PC-3 (cell line): Measurements from ENCODE around the gene TOX3. TPM values are rescaled to one million over a fixed set of nuclear protein-coding genes. Genes with fewer than 3 reads are reported as not detected.

Source experiments
- ATAC-seq: fragments of 200-7000 bp; cut with Tn5 transposase; 2 replicates; pipeline ENCODE4 v1.9.1; 2020; ENCODE audit warnings: mild to moderate bottlenecking, moderate library complexity
- BruUV-seq: library from RNA; stranded (reverse); fragments of 400-500 nt; replicated peaks from 2 replicates; lab custom pipeline; 2021; lab: Mats Ljungman, UMichigan
- CTCF ChIA-PET: fragments of 300-600 bp; sonication (Branson Sonifier 250); formaldehyde crosslinking; loops from one replicate; lab custom pipeline; 2022; ENCODE audit warnings: antibody characterized with exemption; lab: Charles Lee
- POLR2A ChIA-PET: fragments of 300-600 bp; sonication (Branson Sonifier 250); formaldehyde crosslinking; loops from one replicate; lab custom pipeline; 2022; ENCODE audit warnings: antibody characterized with exemption; ENCODE audit not compliant: unreplicated experiment; lab: Charles Lee
- DNase-seq: peaks from one replicate; pipeline ENCODE4 v3.0.0-alpha.2; 2015
- H2AFZ ChIP-seq: fragments of 300-600 bp; sonication (generic); 2 replicates; pipeline ENCODE4 v1.6.0; 2016; ENCODE audit warnings: antibody characterized with exemption, low read length
- H3F3A ChIP-seq: fragments of 300-600 bp; sonication (generic); one replicate; pipeline ENCODE4 v1.6.0; 2017; ENCODE audit warnings: antibody characterized with exemption, low read length, control low read depth, mild to moderate bottlenecking; ENCODE audit not compliant: unreplicated experiment
- H3K27ac ChIP-seq: fragments of 300-600 bp; sonication (generic); 2 replicates; pipeline ENCODE4 v1.5.1; 2016; ENCODE audit warnings: mild to moderate bottlenecking, low read length
- H3K27me3 ChIP-seq: fragments of 300-600 bp; sonication (generic); 2 replicates; pipeline ENCODE4 v1.6.1; 2016; ENCODE audit warnings: low read length, mixed read lengths
- H3K36me3 ChIP-seq: fragments of 300-600 bp; sonication (generic); 2 replicates; pipeline ENCODE4 v1.6.1; 2016; ENCODE audit warnings: low read depth, mixed run types, low read length, mixed read lengths
- H3K4me1 ChIP-seq: fragments of 300-600 bp; sonication (generic); 2 replicates; pipeline ENCODE4 v1.5.1; 2016; ENCODE audit warnings: low read length; ENCODE audit not compliant: insufficient read depth
- H3K4me2 ChIP-seq: fragments of 300-600 bp; sonication (generic); 2 replicates; pipeline ENCODE4 v1.6.0; 2016; ENCODE audit warnings: low read length
- H3K4me3 ChIP-seq: fragments of 300-600 bp; sonication (generic); 2 replicates; pipeline ENCODE4 v1.5.1; 2016; ENCODE audit warnings: mild to moderate bottlenecking, low read length, mixed read lengths
- H3K79me2 ChIP-seq: fragments of 300-600 bp; sonication (generic); 2 replicates; pipeline ENCODE4 v1.6.1; 2017; ENCODE audit warnings: low read length, mixed read lengths
- H3K9ac ChIP-seq: fragments of 300-600 bp; sonication (generic); 2 replicates; pipeline ENCODE4 v1.6.0; 2016; ENCODE audit warnings: mild to moderate bottlenecking, low read length
- H3K9me2 ChIP-seq: fragments of 300-600 bp; sonication (generic); replicated peaks from 2 replicates; pipeline ENCODE4 v1.6.1; 2016; ENCODE audit warnings: mixed run types, low read length, mixed read lengths
- H3K9me3 ChIP-seq: fragments of 300-600 bp; sonication (generic); 2 replicates; pipeline ENCODE4 v1.6.1; 2016; ENCODE audit warnings: low read length, mixed read lengths
- H4K20me1 ChIP-seq: fragments of 300-600 bp; sonication (generic); 2 replicates; pipeline ENCODE4 v1.6.1; 2016; ENCODE audit warnings: low read length, mixed read lengths
- CTCF ChIP-seq: fragments of 300-600 bp; sonication (generic); conservative IDR thresholded peaks from 2 replicates; pipeline ENCODE4 v1.5.1; 2017; ENCODE audit warnings: antibody characterized with exemption, low read depth, mild to moderate bottlenecking, low read length
- EZH2 ChIP-seq: fragments of 300-600 bp; sonication (generic); IDR thresholded peaks from one replicate; pipeline ENCODE4 v1.6.1; 2017; ENCODE audit warnings: antibody characterized with exemption, mild to moderate bottlenecking, low read length; ENCODE audit not compliant: unreplicated experiment
- EZH2phosphoT487 ChIP-seq: fragments of 300-600 bp; sonication (generic); IDR thresholded peaks from 2 replicates; pipeline ENCODE4 v1.6.1; 2018; ENCODE audit warnings: mild to moderate bottlenecking, antibody characterized with exemption, low read length, borderline replicate concordance
- intact Hi-C: fragments of 100-400 bp; cut with micrococcal nuclease; formaldehyde crosslinking; loops from 2 replicates; pipeline ENCODE4 v1.9.0; 2023
- total RNA-seq: library from RNA; depleted of rRNA; stranded (reverse); fragments of >200 nt; gene quantifications from 2 replicates; pipeline ENCODE4 v1.2.3, GENCODE V29; 2014

Gene TOX3
- total RNA-seq, 1 experiment from 2014 or later = not detected

- H3K27ac ChIP-seq = no peak overlapping the region
- intact Hi-C loops = no loop called here
- TF ChIP-seq EZH2 (no peak), CTCF (no peak), EZH2phosphoT487 (no peak)
- no peak overlapping the region for H3K4me2 ChIP-seq
- H2AFZ ChIP-seq = no peak overlapping the region
- POLR2A ChIA-PET = no interaction called here
- ATAC-seq = no peak
- no peaks in the 10 kb centered on the region for H4K20me1 ChIP-seq
- no peak for DNase-seq
- H3K79me2 ChIP-seq = no peaks in the 10 kb centered on the region
- H3K9me3 ChIP-seq = no peaks in the 10 kb centered on the region
- BruUV-seq = no TSS peak
- H3K36me3 ChIP-seq = no peaks in the 10 kb centered on the region
- no peak overlapping the region for H3K9ac ChIP-seq
- CTCF ChIA-PET = no interaction called here
- no peaks in the 10 kb centered on the region for H3K27me3 ChIP-seq
- H3K4me3 ChIP-seq = no peak overlapping the region
- no peaks in the 10 kb centered on the region for H3K4me1 ChIP-seq
- H3K9me2 ChIP-seq = no peaks in the 10 kb centered on the region
- no peaks in the 10 kb centered on the region for H3F3A ChIP-seq
Observed at GRCh38 chr16:52577130-52577706, 30.3 kb upstream of the TOX3 start.

GRCh38 chr16:52573365-52574299 is 26.7 kb upstream of the TOX3 start:
- BruUV-seq = no TSS peak

More at GRCh38 chr16:52573365-52574299, 26.7 kb upstream of the TOX3 start:
- no peak for DNase-seq
- Histone ChIP-seq H3K36me3 (no peaks in the 10 kb centered on the region), H3K4me1 (no peaks in the 10 kb centered on the region), H3K79me2 (no peaks in the 10 kb centered on the region), H2AFZ (no peak overlapping the region), H4K20me1 (no peaks in the 10 kb centered on the region), H3K27me3 (no peaks in the 10 kb centered on the region), H3K9ac (no peak overlapping the region), H3K9me2 (no peaks in the 10 kb centered on the region), H3K4me3 (no peak overlapping the region), H3K9me3 (no peaks in the 10 kb centered on the region), H3K27ac (no peak overlapping the region), H3K4me2 (no peak overlapping the region), H3F3A (no peaks in the 10 kb centered on the region)
- TF ChIP-seq EZH2 (no peak), CTCF (no peak), EZH2phosphoT487 (no peak)
- CTCF ChIA-PET = no interaction called here
- POLR2A ChIA-PET = no interaction called here
- intact Hi-C loops = no loop called here
- no peak for ATAC-seq
